Stimulated activated CD8-positive, alpha-beta memory T cell treated with anti-CD3 and anti-CD28 coated beads, Interleukin-2, amount 100 ng/mL, for 1 hour (primary cell): ENCODE measurements around the gene WDR35.

Source experiments
- DNase-seq, 2 donors: peaks; one replicate each; pipeline ENCODE4 v3.0.0-alpha.2; 2020; ENCODE audit warnings: low read depth in 2 of 2

WDR35 gene

GRCh38 chr2:20011276-20012031 lies 21.5 kb upstream of the WDR35 start:
- DNase-seq = no peak

DNA sequence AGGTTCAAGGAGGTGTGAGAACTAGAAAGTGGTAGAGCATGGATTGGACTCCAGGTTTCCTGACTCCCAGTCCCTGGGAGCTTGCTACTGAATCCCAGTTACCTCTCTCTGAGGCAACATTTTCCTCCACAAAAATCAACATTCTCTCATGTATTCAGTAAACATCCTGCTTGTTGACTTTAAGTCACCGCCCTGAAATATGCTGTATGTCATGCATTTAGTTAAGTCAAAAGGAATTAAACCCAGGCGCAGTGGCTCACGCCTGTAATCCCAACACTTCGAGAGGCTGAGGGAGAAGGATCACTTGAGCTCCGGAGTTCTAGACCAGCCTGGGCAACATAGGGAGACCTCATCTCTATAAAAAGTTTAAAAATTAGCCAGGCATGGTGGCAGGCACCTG lies 18.8 kb upstream of the WDR35 start:
- DNase-seq = no peak

- no peak for DNase-seq
Observed at GRCh38 chr2:20005891-20006470, 16.1 kb upstream of the WDR35 start.

- DNase-seq = no peak
Observed at GRCh38 chr2:20005067-20005627, 15.2 kb upstream of the WDR35 start.

- DNase-seq = no peak
Observed at GRCh38 chr2:20001361-20001863, 11.5 kb upstream of the WDR35 start.

DNA sequence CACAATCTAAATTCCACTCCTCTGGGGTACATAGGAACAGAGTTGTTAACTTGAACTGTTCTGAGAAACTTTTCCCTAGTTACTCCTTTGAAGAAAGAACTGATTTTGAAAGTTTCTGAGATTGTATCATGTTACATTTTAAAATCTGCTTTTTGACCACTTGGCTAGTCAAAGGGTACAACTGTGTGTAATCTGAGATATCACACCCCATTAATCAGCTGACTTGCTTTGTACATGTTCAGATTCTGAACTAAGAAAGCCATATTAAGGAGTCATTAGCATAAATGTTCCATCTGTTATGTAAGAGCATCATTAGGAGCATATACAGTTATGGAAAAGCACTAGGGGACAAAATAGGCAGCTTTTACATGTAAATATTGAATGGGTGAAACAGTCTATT lies 3.8 kb upstream of the WDR35 start:
- no peak for DNase-seq

- no peak for DNase-seq
Observed at GRCh38 chr2:19991895-19992294, 2.0 kb upstream of the WDR35 start.

DNA sequence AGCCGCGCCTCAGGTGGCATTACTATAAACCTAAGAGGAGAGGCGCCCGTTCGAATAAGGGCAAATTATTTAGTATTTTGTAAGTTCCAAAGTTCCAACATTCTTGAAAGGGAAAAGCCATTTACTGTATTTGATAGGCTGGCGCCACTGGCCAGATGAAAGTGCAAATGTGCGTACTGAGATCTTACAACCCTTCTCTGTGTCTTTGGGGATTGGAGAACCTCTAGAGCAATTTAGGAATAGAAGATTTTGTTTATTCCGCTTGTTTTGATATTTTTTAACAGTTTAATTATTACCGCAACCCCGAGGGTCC lies 467 bp upstream of the WDR35 start:
- DNase-seq = no peak

DNA sequence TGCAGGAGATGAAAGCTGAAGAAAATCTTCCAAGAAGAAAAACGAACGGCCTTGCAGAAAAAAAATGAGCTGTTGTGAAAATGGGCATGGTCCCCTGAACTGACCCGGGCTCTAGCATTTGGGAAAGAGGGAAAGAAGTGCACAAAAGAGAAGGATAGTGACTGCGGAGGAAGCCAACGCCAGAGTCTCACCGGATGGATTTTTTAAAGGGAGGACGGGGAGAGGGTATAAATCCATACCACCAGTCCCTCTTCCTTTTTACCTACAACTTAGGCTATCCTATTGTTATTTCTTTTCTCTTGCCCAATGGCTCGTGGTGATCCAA lies 601 bp downstream of the WDR35 start:
- DNase-seq = no peak

DNA sequence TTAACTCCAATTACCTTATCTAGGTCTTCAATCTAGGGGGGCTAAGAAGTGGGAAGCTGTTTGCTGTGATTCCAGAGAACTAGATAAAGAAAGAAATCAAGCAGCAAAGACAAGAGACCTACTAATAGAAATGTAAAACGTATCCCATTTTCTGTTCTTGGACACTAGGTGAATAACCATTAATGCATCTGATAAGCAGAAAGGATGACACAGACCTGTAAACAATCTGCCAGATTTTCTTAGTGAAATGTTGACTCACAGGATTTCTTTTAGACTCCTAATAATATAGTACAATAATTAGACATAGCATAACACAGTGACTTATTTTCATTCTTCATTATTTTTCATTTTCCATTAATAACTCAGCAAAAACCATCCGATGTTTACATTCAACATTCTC lies 1.3 kb downstream of the WDR35 start:
- DNase-seq = no peak

- no peak for DNase-seq
Observed at GRCh38 chr2:19987936-19988335, 2.0 kb downstream of the WDR35 start.

GRCh38 chr2:19982268-19982667 lies 7.6 kb downstream of the WDR35 start:
- no peak for DNase-seq

GRCh38 chr2:19979932-19980331 lies 10.0 kb downstream of the WDR35 start:
- no peak for DNase-seq

GRCh38 chr2:19973466-19973865 lies 16.4 kb downstream of the WDR35 start:
- DNase-seq = no peak

DNA sequence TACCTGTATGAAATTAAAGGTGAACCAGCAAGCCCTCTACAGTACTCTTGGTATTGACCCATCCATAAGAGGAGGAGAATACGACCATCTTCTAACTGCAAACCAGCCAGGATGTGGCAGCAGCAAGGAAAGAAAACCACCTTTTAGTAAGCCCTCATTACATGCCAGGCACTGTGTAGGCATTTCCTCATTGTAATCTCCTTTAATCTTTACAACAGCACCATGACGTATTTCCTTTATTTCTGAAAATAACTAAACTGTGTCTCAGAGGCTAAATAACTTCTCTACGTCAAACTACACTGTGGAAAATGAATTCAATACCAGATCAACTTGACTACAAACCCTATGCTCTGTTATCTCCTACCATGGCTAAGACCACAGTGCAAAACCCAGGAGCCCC lies 18.2 kb downstream of the WDR35 start:
- DNase-seq = no peak

DNA sequence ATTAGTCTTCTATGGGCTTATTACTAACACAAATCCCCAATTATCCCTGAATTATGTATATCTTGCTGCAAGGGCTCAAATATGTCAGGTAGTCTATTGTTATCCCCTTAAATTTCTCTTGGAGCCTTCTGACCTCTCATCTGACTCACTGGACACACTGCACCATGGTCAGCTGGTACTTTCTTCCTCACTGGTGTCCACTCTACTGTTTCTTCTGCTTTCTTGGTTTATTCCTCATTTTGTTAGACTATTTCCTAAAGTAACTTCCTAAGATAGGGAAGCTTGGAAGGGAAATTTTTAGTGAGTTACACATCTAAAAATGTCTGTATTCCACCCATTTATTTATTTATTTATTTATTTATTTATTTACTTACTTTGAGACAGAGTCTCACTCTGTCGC lies 26.5 kb downstream of the WDR35 start:
- no peak for DNase-seq

GRCh38 chr2:19955544-19956422 lies 34.1 kb downstream of the WDR35 start:
- no peak for DNase-seq

DNA sequence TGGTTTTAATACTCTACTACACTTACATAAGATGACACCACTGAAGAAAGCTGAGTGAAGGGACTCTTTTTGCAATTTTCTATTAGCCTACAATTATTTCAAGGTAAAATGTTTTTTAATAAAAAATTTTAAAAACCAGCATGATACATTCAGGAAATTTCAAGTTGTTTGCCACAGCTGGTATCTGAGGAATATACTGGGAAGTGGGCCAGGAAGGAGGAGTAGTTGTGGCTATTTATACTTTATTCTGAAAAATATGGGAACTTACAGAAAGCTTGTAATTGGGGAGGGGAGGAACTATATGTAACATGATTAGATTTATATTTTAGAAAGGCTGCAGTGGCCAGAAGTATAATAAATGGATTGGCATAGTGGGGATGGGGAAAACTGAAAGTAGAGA lies 40.8 kb downstream of the WDR35 start:
- DNase-seq = no peak

DNA sequence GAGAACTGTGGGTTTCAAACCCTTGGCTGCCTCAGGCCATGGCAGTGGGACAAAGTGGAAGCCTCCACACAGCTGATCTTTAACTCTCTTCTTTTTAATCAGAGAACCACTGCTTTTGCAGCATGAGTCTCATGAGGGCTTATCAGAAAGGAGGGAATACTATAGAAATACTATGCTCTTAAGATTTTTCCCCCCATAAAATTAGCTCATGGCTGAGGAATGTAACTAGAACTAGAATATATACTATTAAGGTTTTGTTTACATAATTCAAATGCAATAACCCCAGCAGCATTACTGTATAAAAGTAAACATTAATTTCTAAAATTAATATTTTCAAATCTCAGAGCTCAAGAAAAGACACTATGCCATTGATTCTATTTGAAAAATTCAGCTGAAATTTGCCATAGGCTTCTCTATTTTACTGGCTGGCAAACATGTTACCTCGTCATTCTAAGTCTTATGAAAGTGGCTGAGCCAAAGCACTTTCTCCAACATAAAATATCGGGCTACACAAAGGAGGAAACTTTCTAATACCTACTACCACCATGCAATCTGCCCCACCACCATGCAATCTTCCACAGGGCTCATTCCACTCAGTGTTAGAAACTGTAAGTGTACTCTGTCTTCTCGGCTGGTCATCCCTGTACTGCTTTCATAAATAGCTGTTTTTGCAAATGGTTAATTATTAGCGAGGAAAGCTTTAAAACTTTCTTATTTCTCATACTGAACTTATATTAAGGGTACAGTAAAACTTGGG lies 42.5 kb downstream of the WDR35 start:
- DNase-seq = no peak

DNA sequence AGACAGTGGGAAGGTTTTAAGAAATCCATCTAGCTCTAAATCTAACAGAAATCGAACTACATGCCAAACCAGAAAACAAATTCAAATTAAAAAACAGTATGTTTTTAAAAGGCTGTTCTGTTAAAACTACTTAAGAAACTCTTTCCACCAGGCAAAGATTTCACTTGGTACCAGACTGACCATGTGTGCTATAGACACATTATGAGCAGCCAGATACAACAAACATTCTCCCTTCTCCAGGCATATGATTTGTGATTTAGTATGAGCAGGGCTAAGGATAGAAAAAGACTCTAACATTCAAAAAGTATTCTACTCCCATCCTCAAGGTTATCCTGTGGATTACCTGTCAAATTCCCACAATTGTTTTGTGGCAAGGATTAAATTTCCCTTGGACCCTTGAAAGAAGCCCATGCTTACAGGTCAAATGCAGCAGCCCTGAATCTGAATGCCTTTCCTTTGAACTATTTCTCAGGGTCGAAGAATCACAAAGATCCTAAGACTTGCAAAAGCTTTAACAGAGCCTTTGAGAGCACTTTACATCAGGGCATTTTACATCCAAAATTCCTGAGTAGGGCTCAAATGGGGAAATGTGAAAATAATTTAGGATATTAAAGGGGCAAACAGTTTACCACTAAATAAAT lies 45.6 kb downstream of the WDR35 start:
- DNase-seq = no peak

GRCh38 chr2:19943189-19943588 lies 46.7 kb downstream of the WDR35 start:
- DNase-seq = no peak
